SH-SY5Y (cell line): ENCODE measurements around the gene CELF2.

Source experiments
- GATA2 ChIP-seq: IDR thresholded peaks from 2 replicates; pipeline ENCODE4 v1.6.1; 2011; ENCODE audit warnings: mild to moderate bottlenecking, low read depth, low read length
- GATA3 ChIP-seq: IDR thresholded peaks from 2 replicates; pipeline ENCODE4 v1.6.1; 2011; ENCODE audit warnings: low read depth, mild to moderate bottlenecking, low read length, moderate library complexity

GRCh38 chr10:11225935-11226334 lies 208.3 kb downstream of the CELF2 start:
- no peak for TF ChIP-seq GATA2
- TF ChIP-seq GATA3: no peak
